ENCODE results near the gene CLDN16. TPM values are rescaled to one million over a fixed set of nuclear protein-coding genes. Genes with fewer than 3 reads are reported as not detected.

CLDN16 gene
- total RNA-seq, 2 experiments from 2014 or later: not detected

GRCh38 chr3:190340071-190340470, 47.9 kb upstream of the CLDN16 start:
- Histone ChIP-seq H3K27ac (ENCODE audit: low read depth in 1 of 2, low read length in 2 of 2) (no peak overlapping the region), H3K4me3 (ENCODE audit: low read length) (no peak overlapping the region), H3K4me1 (ENCODE audit: insufficient read depth, low read length) (no peaks in the 10 kb centered on the region), H3K27me3 (ENCODE audit: control insufficient read depth in 1 of 2, insufficient read depth in 2 of 2, low read length in 2 of 2) (no peaks in the 10 kb centered on the region), H3K9me3 (ENCODE audit: control insufficient read depth in 1 of 2, insufficient read depth in 1 of 2, low read length in 2 of 2) (no peaks in the 10 kb centered on the region), H3K36me3 (ENCODE audit: insufficient read depth, low read length) (no peaks in the 10 kb centered on the region)
- Mint-ChIP-seq H3K27ac (no peak overlapping the region), H3K4me3 (no peak overlapping the region), H3K27me3 (peaks cover 9% of the 10 kb centered on the region), H3K36me3 (ENCODE audit: low read depth) (no peaks in the 10 kb centered on the region), H3K4me1 (ENCODE audit: low read depth) (no peaks in the 10 kb centered on the region), H3K9me3 (no peaks in the 10 kb centered on the region)
- ChIA-PET POLR2A (no interaction called here), CTCF (no interaction called here)
- intact Hi-C loops (cut with DNase I, micrococcal nuclease): no loop called here
- DNase-seq (no peak), ATAC-seq (ENCODE audit: poor library complexity) (no peak)
- TF ChIP-seq CTCF (IDR thresholded peaks at IDR 0.05): no peak

- CTCF ChIA-PET: no interaction called here
- TF ChIP-seq CTCF (IDR thresholded peaks at IDR 0.05): no peak
- no peaks in the 10 kb centered on the region for H3K36me3 Mint-ChIP-seq (ENCODE audit: low read depth)
- no peak overlapping the region for H3K4me3 Mint-ChIP-seq
- H3K27ac ChIP-seq (ENCODE audit: low read depth in 1 of 2, low read length in 2 of 2): no peak overlapping the region
- no peaks in the 10 kb centered on the region for H3K4me1 ChIP-seq (ENCODE audit: insufficient read depth, low read length)
- no peaks in the 10 kb centered on the region for H3K27me3 ChIP-seq (ENCODE audit: control insufficient read depth in 1 of 2, insufficient read depth in 2 of 2, low read length in 2 of 2)
- DNase-seq (no peak), ATAC-seq (ENCODE audit: poor library complexity) (no peak)
- intact Hi-C loops (cut with DNase I, micrococcal nuclease): no loop called here
- POLR2A ChIA-PET: interaction anchor here (1.1 kb wide), 1 partner anchor 114 kb away, joined by 3 read pairs; no protein-coding TSS in a partner anchor
- H3K9me3 ChIP-seq (ENCODE audit: control insufficient read depth in 1 of 2, insufficient read depth in 1 of 2, low read length in 2 of 2): no peaks in the 10 kb centered on the region
- peaks cover 18% of the 10 kb centered on the region for H3K27me3 Mint-ChIP-seq
- no peaks in the 10 kb centered on the region for H3K36me3 ChIP-seq (ENCODE audit: insufficient read depth, low read length)
- H3K27ac Mint-ChIP-seq: no peak overlapping the region
- peaks cover 2% of the 10 kb centered on the region for H3K9me3 Mint-ChIP-seq
- H3K4me3 ChIP-seq (ENCODE audit: low read length): no peak overlapping the region
- H3K4me1 Mint-ChIP-seq (ENCODE audit: low read depth): no peaks in the 10 kb centered on the region
Measured at GRCh38 chr3:190345027-190345821, 42.7 kb upstream of the CLDN16 start.

- no peaks in the 10 kb centered on the region for H3K36me3 ChIP-seq (ENCODE audit: insufficient read depth, low read length)
- ATAC-seq (ENCODE audit: poor library complexity) (no peak), DNase-seq (no peak)
- TF ChIP-seq CTCF (IDR thresholded peaks at IDR 0.05): no peak
- H3K4me3 Mint-ChIP-seq: no peak overlapping the region
- H3K27ac Mint-ChIP-seq: no peak overlapping the region
- H3K27me3 ChIP-seq (ENCODE audit: control insufficient read depth in 1 of 2, insufficient read depth in 2 of 2, low read length in 2 of 2): no peaks in the 10 kb centered on the region
- H3K9me3 ChIP-seq (ENCODE audit: control insufficient read depth in 1 of 2, insufficient read depth in 1 of 2, low read length in 2 of 2): no peaks in the 10 kb centered on the region
- ChIA-PET CTCF (no interaction called here), POLR2A (interaction anchor here (1.1 kb wide), 1 partner anchor 114 kb away, joined by 3 read pairs; no protein-coding TSS in a partner anchor)
- H3K9me3 Mint-ChIP-seq: peaks cover 2% of the 10 kb centered on the region
- H3K4me3 ChIP-seq (ENCODE audit: low read length): no peak overlapping the region
- intact Hi-C loops (cut with DNase I, micrococcal nuclease): no loop called here
- H3K27ac ChIP-seq (ENCODE audit: low read depth in 1 of 2, low read length in 2 of 2): no peak overlapping the region
- H3K27me3 Mint-ChIP-seq: peaks cover 19% of the 10 kb centered on the region
- H3K4me1 ChIP-seq (ENCODE audit: insufficient read depth, low read length): no peaks in the 10 kb centered on the region
- no peaks in the 10 kb centered on the region for H3K4me1 Mint-ChIP-seq (ENCODE audit: low read depth)
- H3K36me3 Mint-ChIP-seq (ENCODE audit: low read depth): no peaks in the 10 kb centered on the region
Measured at GRCh38 chr3:190345878-190346277, 42.1 kb upstream of the CLDN16 start.
